ENCODE measurements around the gene FNDC3A. TPM values are rescaled to one million over a fixed set of nuclear protein-coding genes. Genes with fewer than 3 reads are reported as not detected.

FNDC3A gene
- total and polyA plus RNA-seq, 3 experiments from 2014 or later, result 8.8 to 22.7 (median 21.8) TPM

GRCh38 chr13:49210669-49211068 is 235.0 kb downstream of the FNDC3A start:
- Histone ChIP-seq H3K27me3 (ENCODE audit: insufficient read depth, low read length, poor library complexity, severe bottlenecking) (no peaks in the 10 kb centered on the region), H3K27ac (ENCODE audit: low read depth, low read length) (no peak overlapping the region), H3K4me3 (ENCODE audit: low read length) (no peak overlapping the region), H3K4me1 (ENCODE audit: insufficient read depth, low read length) (peaks cover 9% of the 10 kb centered on the region), H3K9me3 (ENCODE audit: low read length) (no peaks in the 10 kb centered on the region), H3K36me3 (ENCODE audit: insufficient read depth, low read length) (peaks cover 4% of the 10 kb centered on the region)
- H3K27me3 Mint-ChIP-seq, result no peaks in the 10 kb centered on the region
- DNase-seq, result no peak
- peaks cover 0 to 2% (median 0%) of the 10 kb centered on the region in 5 donors for H3K9me3 Mint-ChIP-seq
- H3K4me3 Mint-ChIP-seq, result no peak overlapping the region
- ChIA-PET POLR2A (no interaction called here), CTCF (interaction anchor here (1.0 kb wide), 2 partner anchors 9 to 11 kb away, joined by 3 read pairs; no protein-coding TSS in a partner anchor)
- H3K27ac Mint-ChIP-seq, result peak overlapping the region in 2 of 8 donors; percentile 38 to 89
- H3K4me1 Mint-ChIP-seq, result peaks cover 10 to 16% (median 10%) of the 10 kb centered on the region in 3 donors
- H3K36me3 Mint-ChIP-seq, result peaks cover 3 to 36% (median 14%) of the 10 kb centered on the region in 3 donors

GRCh38 chr13:49213539-49213938 is 237.8 kb downstream of the FNDC3A start:
- no peaks in the 10 kb centered on the region for H3K9me3 ChIP-seq (ENCODE audit: low read length)
- no peak overlapping the region for H3K4me3 Mint-ChIP-seq
- peak overlapping the region in 1 of 8 donors; percentile 37 for H3K27ac Mint-ChIP-seq
- H3K9me3 Mint-ChIP-seq, result peaks cover 0 to 2% (median 0%) of the 10 kb centered on the region in 5 donors
- H3K4me1 ChIP-seq (ENCODE audit: insufficient read depth, low read length), result peaks cover 9% of the 10 kb centered on the region
- H3K27me3 Mint-ChIP-seq, result peaks cover 13 to 22% of the 10 kb centered on the region in 2 donors
- peaks cover 3 to 11% (median 6%) of the 10 kb centered on the region in 3 donors for H3K36me3 Mint-ChIP-seq
- DNase-seq, result no peak
- CTCF ChIA-PET, result no interaction called here
- H3K27ac ChIP-seq (ENCODE audit: low read depth, low read length), result no peak overlapping the region
- peaks cover 10 to 18% (median 17%) of the 10 kb centered on the region in 3 donors for H3K4me1 Mint-ChIP-seq
- no peaks in the 10 kb centered on the region for H3K36me3 ChIP-seq (ENCODE audit: insufficient read depth, low read length)
- POLR2A ChIA-PET, result no interaction called here
- H3K27me3 ChIP-seq (ENCODE audit: insufficient read depth, low read length, poor library complexity, severe bottlenecking), result peaks cover 3% of the 10 kb centered on the region
- H3K4me3 ChIP-seq (ENCODE audit: low read length), result no peak overlapping the region

- Histone ChIP-seq H3K9me3 (ENCODE audit: low read length) (no peaks in the 10 kb centered on the region), H3K27me3 (ENCODE audit: insufficient read depth, low read length, poor library complexity, severe bottlenecking) (peaks cover 10% of the 10 kb centered on the region), H3K4me1 (ENCODE audit: insufficient read depth, low read length) (peaks cover 9% of the 10 kb centered on the region), H3K4me3 (ENCODE audit: low read length) (no peak overlapping the region), H3K27ac (ENCODE audit: low read depth, low read length) (no peak overlapping the region), H3K36me3 (ENCODE audit: insufficient read depth, low read length) (no peaks in the 10 kb centered on the region)
- Mint-ChIP-seq H3K36me3 (peaks cover 3 to 10% (median 6%) of the 10 kb centered on the region in 3 donors), H3K27me3 (peaks cover 20 to 29% of the 10 kb centered on the region in 2 donors), H3K4me1 (peaks cover 10 to 22% (median 17%) of the 10 kb centered on the region in 3 donors), H3K27ac (peak overlapping the region in 5 of 8 donors; percentile 58 to 88 (median 71)), H3K9me3 (peaks cover 0 to 2% (median 0%) of the 10 kb centered on the region in 5 donors), H3K4me3 (no peak overlapping the region)
- ChIA-PET CTCF (interaction anchor here (0.7 to 1.4 kb wide), 4 partner anchors 9 to 34 kb away, joined by 3 to 4 read pairs (median 4); partner anchors contain the start of gene CDADC1), POLR2A (no interaction called here)
- DNase-seq, result no peak
Observed at GRCh38 chr13:49213997-49214916, 238.5 kb downstream of the FNDC3A start.

- peaks cover 9% of the 10 kb centered on the region for H3K4me1 ChIP-seq (ENCODE audit: insufficient read depth, low read length)
- no peak overlapping the region for H3K4me3 ChIP-seq (ENCODE audit: low read length)
- POLR2A ChIA-PET, result no interaction called here
- peaks cover 26 to 35% of the 10 kb centered on the region in 2 donors for H3K27me3 Mint-ChIP-seq
- H3K27me3 ChIP-seq (ENCODE audit: insufficient read depth, low read length, poor library complexity, severe bottlenecking), result peaks cover 16% of the 10 kb centered on the region
- DNase-seq, result peak in 3 of 5 donors; percentile 24 to 54 (median 28)
- H3K27ac Mint-ChIP-seq, result peak overlapping the region in 6 of 8 donors; percentile 46 to 88 (median 70)
- H3K4me1 Mint-ChIP-seq, result peaks cover 15 to 26% (median 17%) of the 10 kb centered on the region in 3 donors
- peaks cover 3 to 6% (median 6%) of the 10 kb centered on the region in 3 donors for H3K36me3 Mint-ChIP-seq
- H3K27ac ChIP-seq (ENCODE audit: low read depth, low read length), result no peak overlapping the region
- H3K36me3 ChIP-seq (ENCODE audit: insufficient read depth, low read length), result no peaks in the 10 kb centered on the region
- H3K9me3 Mint-ChIP-seq, result peaks cover 0 to 2% (median 0%) of the 10 kb centered on the region in 5 donors
- peak overlapping the region in 2 of 7 donors; percentile 28 to 30 for H3K4me3 Mint-ChIP-seq
- no peaks in the 10 kb centered on the region for H3K9me3 ChIP-seq (ENCODE audit: low read length)
- CTCF ChIA-PET, result interaction anchor here (0.8 to 1.4 kb wide), 4 partner anchors 9 to 66 kb away, joined by 3 to 4 read pairs (median 4); no protein-coding TSS in a partner anchor
Observed at GRCh38 chr13:49214917-49215376, 239.2 kb downstream of the FNDC3A start.

- no peak for DNase-seq
- peaks cover 9% of the 10 kb centered on the region for H3K4me1 ChIP-seq (ENCODE audit: insufficient read depth, low read length)
- Mint-ChIP-seq H3K27ac (no peak overlapping the region), H3K4me1 (peaks cover 16 to 32% (median 20%) of the 10 kb centered on the region in 3 donors), H3K9me3 (peaks cover 0 to 2% (median 0%) of the 10 kb centered on the region in 5 donors), H3K4me3 (peak overlapping the region in 1 of 7 donors; percentile 1), H3K36me3 (peaks cover 0 to 6% (median 3%) of the 10 kb centered on the region in 3 donors), H3K27me3 (peaks cover 28 to 37% of the 10 kb centered on the region in 2 donors)
- no peak overlapping the region for H3K27ac ChIP-seq (ENCODE audit: low read depth, low read length)
- ChIA-PET CTCF (interaction anchor here (1.0 kb wide), 1 partner anchor 64 kb away, joined by 4 read pairs; no protein-coding TSS in a partner anchor), POLR2A (no interaction called here)
- no peaks in the 10 kb centered on the region for H3K9me3 ChIP-seq (ENCODE audit: low read length)
- H3K36me3 ChIP-seq (ENCODE audit: insufficient read depth, low read length), result no peaks in the 10 kb centered on the region
- H3K27me3 ChIP-seq (ENCODE audit: insufficient read depth, low read length, poor library complexity, severe bottlenecking), result peaks cover 25% of the 10 kb centered on the region
- H3K4me3 ChIP-seq (ENCODE audit: low read length), result no peak overlapping the region
Observed at GRCh38 chr13:49216334-49216733, 240.6 kb downstream of the FNDC3A start.

- Mint-ChIP-seq H3K36me3 (peaks cover 0 to 3% (median 3%) of the 10 kb centered on the region in 3 donors), H3K4me1 (peaks cover 19 to 36% (median 22%) of the 10 kb centered on the region in 3 donors), H3K27ac (peak overlapping the region in 1 of 8 donors; percentile 18), H3K27me3 (peaks cover 34 to 54% of the 10 kb centered on the region in 2 donors), H3K9me3 (peaks cover 0 to 2% (median 0%) of the 10 kb centered on the region in 5 donors), H3K4me3 (peak overlapping the region in 4 of 7 donors; percentile 23 to 62 (median 32))
- peaks cover 9% of the 10 kb centered on the region for H3K4me1 ChIP-seq (ENCODE audit: insufficient read depth, low read length)
- H3K27me3 ChIP-seq (ENCODE audit: insufficient read depth, low read length, poor library complexity, severe bottlenecking), result peaks cover 29% of the 10 kb centered on the region
- H3K27ac ChIP-seq (ENCODE audit: low read depth, low read length), result no peak overlapping the region
- DNase-seq, result no peak
- CTCF ChIA-PET, result interaction anchor here (1.4 kb wide), 1 partner anchor 63 kb away, joined by 4 read pairs; no protein-coding TSS in a partner anchor
- H3K4me3 ChIP-seq (ENCODE audit: low read length), result no peak overlapping the region
- POLR2A ChIA-PET, result no interaction called here
- H3K9me3 ChIP-seq (ENCODE audit: low read length), result no peaks in the 10 kb centered on the region
- H3K36me3 ChIP-seq (ENCODE audit: insufficient read depth, low read length), result no peaks in the 10 kb centered on the region
Observed at GRCh38 chr13:49217962-49218492, 242.3 kb downstream of the FNDC3A start.

GRCh38 chr13:49218493-49219051 is 242.9 kb downstream of the FNDC3A start:
- no peaks in the 10 kb centered on the region for H3K36me3 ChIP-seq (ENCODE audit: insufficient read depth, low read length)

More at GRCh38 chr13:49218493-49219051, 242.9 kb downstream of the FNDC3A start:
- Histone ChIP-seq H3K27me3 (ENCODE audit: insufficient read depth, low read length, poor library complexity, severe bottlenecking) (peaks cover 29% of the 10 kb centered on the region), H3K4me1 (ENCODE audit: insufficient read depth, low read length) (peaks cover 9% of the 10 kb centered on the region), H3K27ac (ENCODE audit: low read depth, low read length) (no peak overlapping the region), H3K4me3 (ENCODE audit: low read length) (no peak overlapping the region), H3K9me3 (ENCODE audit: low read length) (no peaks in the 10 kb centered on the region)
- H3K27me3 Mint-ChIP-seq, result peaks cover 37 to 57% of the 10 kb centered on the region in 2 donors
- H3K36me3 Mint-ChIP-seq, result peaks cover 0 to 3% (median 3%) of the 10 kb centered on the region in 3 donors
- no peak for DNase-seq
- peaks cover 19 to 36% (median 22%) of the 10 kb centered on the region in 3 donors for H3K4me1 Mint-ChIP-seq
- POLR2A ChIA-PET, result no interaction called here
- H3K27ac Mint-ChIP-seq, result no peak overlapping the region
- H3K9me3 Mint-ChIP-seq, result peaks cover 0 to 2% (median 0%) of the 10 kb centered on the region in 5 donors
- CTCF ChIA-PET, result interaction anchor here (1.0 to 1.4 kb wide), 2 partner anchors 8 to 62 kb away, joined by 3 to 4 read pairs; no protein-coding TSS in a partner anchor
- peak overlapping the region in 5 of 7 donors; percentile 32 to 64 (median 55) for H3K4me3 Mint-ChIP-seq

All from CD8-positive, alpha-beta memory T cell (primary cell).